Measurements from ENCODE around the gene GPHB5.

- TF ChIP-seq POLR2AphosphoS5 (IDR thresholded peaks at IDR 0.05; ENCODE audit: low read depth, low read length) (no peak), REST (IDR thresholded peaks at IDR 0.05; ENCODE audit: insufficient read depth in 1 of 2, low read depth in 2 of 2, low read length in 2 of 2) (no peak), FOXP2 (optimal IDR thresholded peaks at IDR 0.05; ENCODE audit: borderline replicate concordance, extremely low read depth, extremely low read length, insufficient read depth) (no peak), TAF1 (IDR thresholded peaks at IDR 0.05; ENCODE audit: borderline replicate concordance, insufficient read depth, low read length) (no peak)
Measured at GRCh38 chr14:63266106-63266505, 52.6 kb downstream of the GPHB5 start.
